Fibroblast of the aortic adventitia (primary cell): ENCODE data around the gene PCMTD2. TPM values are rescaled to one million over a fixed set of nuclear protein-coding genes. Genes with fewer than 3 reads are reported as not detected.
A peak's percentile ranks its signal among the peaks of the same experiment; 100 is the strongest.

Experiments used
- DNase-seq: peaks from one replicate; pipeline ENCODE4 v3.0.0-alpha.2; 2010; ENCODE audit warnings: low read depth
- H3K4me3 ChIP-seq: 2 replicates; pipeline ENCODE4 v1.5.1; 2011; ENCODE audit warnings: low read depth, mild to moderate bottlenecking, control low read depth, low read length, moderate library complexity
- total RNA-seq: library from RNA; depleted of rRNA; stranded (reverse); fragments of >200 nt; gene quantifications from 2 replicates; pipeline ENCODE4 v1.2.3, GENCODE V29; 2012; ENCODE audit warnings: low replicate concordance
- TF ChIP-seq, protein P1 (sequence below): IDR thresholded peaks from 2 replicates; pipeline ENCODE4 v1.5.1; 2011; ENCODE audit warnings: mild to moderate bottlenecking, low read length, control low read depth, inconsistent platforms; ENCODE audit not compliant: insufficient read depth

PCMTD2 gene
- total RNA-seq, 1 donor = 33.8 TPM

GRCh38 chr20:64261138-64261537 lies 5.6 kb downstream of the PCMTD2 start:
- TF ChIP-seq, protein P1, sequence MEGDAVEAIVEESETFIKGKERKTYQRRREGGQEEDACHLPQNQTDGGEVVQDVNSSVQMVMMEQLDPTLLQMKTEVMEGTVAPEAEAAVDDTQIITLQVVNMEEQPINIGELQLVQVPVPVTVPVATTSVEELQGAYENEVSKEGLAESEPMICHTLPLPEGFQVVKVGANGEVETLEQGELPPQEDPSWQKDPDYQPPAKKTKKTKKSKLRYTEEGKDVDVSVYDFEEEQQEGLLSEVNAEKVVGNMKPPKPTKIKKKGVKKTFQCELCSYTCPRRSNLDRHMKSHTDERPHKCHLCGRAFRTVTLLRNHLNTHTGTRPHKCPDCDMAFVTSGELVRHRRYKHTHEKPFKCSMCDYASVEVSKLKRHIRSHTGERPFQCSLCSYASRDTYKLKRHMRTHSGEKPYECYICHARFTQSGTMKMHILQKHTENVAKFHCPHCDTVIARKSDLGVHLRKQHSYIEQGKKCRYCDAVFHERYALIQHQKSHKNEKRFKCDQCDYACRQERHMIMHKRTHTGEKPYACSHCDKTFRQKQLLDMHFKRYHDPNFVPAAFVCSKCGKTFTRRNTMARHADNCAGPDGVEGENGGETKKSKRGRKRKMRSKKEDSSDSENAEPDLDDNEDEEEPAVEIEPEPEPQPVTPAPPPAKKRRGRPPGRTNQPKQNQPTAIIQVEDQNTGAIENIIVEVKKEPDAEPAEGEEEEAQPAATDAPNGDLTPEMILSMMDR = no peak
- peak; percentile 61 for DNase-seq
- H3K4me3 ChIP-seq = peak overlapping the region; percentile 26

- no peak overlapping the region for H3K4me3 ChIP-seq
- DNase-seq = no peak
- TF ChIP-seq, protein P1 = no peak
Observed at GRCh38 chr20:64264091-64264490, 8.5 kb downstream of the PCMTD2 start.

DNA sequence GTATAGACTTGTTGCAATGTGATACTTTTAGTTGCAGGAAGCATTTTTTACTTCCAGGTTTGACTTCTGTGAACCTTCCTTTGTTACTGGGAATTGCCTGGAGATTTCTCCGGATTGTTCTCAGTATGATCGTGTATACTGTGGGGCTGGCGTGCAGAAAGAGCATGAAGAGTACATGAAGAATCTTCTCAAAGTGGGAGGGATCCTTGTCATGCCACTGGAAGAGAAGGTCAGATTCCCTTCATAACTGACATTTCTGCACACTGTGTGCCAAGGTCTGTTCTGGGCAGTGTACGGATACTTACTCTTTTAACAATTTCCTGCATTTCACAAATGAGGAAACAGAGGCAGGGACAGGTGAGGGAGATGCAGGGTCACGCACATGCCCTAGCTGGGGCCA lies 9.7 kb downstream of the PCMTD2 start:
- TF ChIP-seq, protein P1 = no peak
- H3K4me3 ChIP-seq = no peak overlapping the region
- no peak for DNase-seq

GRCh38 chr20:64266988-64267387 lies 11.4 kb downstream of the PCMTD2 start:
- DNase-seq = no peak
- TF ChIP-seq, protein P1 = no peak
- H3K4me3 ChIP-seq = no peak overlapping the region

DNA sequence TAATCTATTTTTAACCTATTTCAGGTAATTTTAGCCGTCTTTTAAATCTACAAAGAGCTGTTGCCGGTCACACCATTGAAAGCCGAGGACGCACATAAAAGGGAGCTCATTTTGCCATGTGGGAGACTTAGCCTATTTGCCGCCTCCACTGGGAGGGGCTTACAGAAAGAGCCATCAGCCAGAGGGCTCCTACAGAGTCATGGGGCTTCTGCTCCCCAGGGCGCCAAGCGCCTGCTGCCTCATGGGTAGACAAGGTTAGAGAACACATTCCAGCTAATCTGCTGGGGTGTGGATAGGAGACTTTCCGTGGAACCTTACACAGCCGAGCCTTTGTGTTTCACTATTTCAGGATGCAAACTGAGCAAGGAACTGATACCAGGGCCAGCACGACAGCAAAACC lies 12.6 kb downstream of the PCMTD2 start:
- H3K4me3 ChIP-seq = no peak overlapping the region
- TF ChIP-seq, protein P1 = no peak

DNA sequence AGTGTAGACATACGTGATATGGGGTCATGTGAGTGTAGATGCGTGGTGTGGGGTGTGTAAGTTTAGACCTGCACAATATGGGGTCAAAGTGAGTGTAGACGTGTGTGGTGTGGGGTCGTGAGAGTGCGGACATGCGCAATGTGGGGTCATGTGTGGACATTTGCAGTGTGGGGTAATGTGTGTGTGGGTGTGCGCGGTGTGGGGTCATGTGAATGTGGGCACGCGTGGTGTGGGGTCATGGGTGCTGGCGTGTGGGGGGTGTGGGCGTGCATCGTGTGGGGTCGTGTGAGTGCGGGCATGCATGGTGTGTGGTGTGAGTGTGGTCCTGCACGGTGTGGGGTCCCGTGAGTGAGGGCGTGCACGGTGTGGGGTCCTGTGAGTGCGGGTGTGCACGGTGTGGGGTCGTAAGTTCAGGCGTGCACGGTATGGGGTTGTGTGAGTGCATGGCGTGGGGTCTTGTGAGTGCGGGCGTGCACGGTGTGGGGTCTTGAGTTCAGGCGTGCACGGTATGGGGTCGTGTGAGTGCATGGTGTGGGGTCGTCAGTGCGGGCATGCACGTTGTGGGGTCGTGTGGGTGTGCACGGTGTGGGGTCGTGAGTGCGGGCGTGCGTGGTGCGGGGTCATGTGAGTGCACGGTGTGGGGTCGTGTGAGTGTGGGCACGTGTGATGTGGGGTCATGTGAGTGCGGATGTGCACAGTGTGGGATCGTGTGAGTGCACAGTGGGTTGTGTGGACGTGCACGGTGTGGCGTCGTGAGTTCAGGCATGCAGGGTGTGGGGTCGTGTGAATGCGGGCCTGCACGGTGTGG lies 14.3 kb downstream of the PCMTD2 start:
- no peak for DNase-seq
- TF ChIP-seq, protein P1 = no peak
- no peak overlapping the region for H3K4me3 ChIP-seq

More for the DNA sequence above, 12.6 kb downstream of the PCMTD2 start:
- no peak for DNase-seq

- H3K4me3 ChIP-seq = no peak overlapping the region
- TF ChIP-seq, protein P1 = no peak
- no peak for DNase-seq
Observed at GRCh38 chr20:64271636-64272035, 16.1 kb downstream of the PCMTD2 start.
